HL-60/S4 treated with phorbol 12-myristate 13-acetate at 8.2 ng/mL for 4 days and 3 days (cell line): ENCODE results near the gene FHL5.
"Not testable (repeated sequence)": the region's sequence is repeated elsewhere in the genome, so short reads cannot be mapped to it uniquely, and the experiment has no call there.

ENCODE experiments used
- in situ Hi-C: fragments of 300-500 bp; cut with MboI; formaldehyde crosslinking; loops from 2 replicates; pipeline ENCODE4 v1.15.0; 2022; ENCODE audit warnings: low sequenced_read_pairs

FHL5 gene

DNA sequence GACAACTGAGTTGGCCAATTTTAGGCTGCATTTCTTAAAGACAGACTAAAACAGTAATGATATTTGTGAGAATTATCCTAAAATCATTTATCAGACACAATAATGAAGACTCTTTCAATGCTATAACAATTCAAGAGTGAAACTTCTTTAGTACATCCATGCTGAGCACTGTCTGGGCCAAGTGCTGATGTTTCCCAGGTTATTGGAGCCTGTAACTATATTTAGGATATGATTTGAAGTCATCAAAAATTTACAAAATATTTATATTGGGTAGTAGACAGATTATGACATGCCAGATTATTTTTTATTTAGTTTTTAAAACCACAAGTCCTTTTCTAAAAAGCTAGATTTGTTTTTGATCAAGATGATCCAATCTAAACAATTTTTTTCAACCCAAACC lies 45.1 kb downstream of the FHL5 start:
- in situ Hi-C loops = no loop called here

DNA sequence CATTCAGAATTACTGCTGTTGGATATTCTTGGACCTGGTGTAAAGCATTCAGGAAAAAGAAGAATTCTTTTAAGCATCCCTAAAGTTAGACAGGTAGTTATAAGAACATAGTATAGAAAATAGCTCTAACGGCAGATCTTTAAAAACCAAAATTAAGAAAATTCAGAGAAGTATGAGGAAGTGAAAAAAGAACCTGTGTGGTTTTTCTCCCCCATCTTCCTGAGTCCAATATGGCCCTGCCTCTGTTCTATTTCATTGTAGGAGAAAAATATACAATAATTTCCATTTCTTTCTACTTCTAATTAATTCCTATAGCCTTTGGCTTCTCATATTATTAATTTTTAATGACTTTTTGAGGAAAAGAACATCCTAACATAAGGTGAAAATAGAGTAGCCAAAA lies 47.1 kb downstream of the FHL5 start:
- in situ Hi-C loops = no loop called here

DNA sequence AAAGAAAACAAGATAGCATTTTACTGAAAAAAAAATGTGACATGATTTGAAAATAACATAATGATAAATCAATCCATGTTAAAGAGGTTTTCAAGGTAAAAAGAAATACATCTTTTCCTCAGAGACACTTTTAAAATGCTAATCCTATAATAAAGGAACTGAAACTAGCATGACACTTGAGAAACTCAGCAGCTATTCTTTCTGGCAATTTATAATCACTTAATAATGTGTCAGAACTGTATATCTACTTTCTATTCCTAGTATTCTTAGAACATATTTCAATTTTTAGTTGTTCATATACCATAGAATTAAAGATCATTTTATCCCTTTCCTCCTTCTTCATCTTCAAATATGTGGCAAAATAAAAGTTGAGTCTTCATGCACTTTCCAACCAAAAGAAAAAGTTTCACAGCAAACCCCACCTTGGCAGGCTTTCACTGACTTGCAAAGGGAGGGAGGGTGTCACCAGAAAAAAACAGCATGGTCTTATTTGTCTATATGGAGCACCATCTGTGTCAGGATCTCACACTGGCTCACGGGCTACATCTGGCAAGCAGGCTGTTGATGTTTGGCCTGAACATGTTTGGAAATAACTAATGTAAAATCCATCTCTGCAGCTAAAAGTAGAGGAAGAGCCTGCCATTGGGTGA lies 48.5 kb downstream of the FHL5 start:
- in situ Hi-C loops = no loop called here

DNA sequence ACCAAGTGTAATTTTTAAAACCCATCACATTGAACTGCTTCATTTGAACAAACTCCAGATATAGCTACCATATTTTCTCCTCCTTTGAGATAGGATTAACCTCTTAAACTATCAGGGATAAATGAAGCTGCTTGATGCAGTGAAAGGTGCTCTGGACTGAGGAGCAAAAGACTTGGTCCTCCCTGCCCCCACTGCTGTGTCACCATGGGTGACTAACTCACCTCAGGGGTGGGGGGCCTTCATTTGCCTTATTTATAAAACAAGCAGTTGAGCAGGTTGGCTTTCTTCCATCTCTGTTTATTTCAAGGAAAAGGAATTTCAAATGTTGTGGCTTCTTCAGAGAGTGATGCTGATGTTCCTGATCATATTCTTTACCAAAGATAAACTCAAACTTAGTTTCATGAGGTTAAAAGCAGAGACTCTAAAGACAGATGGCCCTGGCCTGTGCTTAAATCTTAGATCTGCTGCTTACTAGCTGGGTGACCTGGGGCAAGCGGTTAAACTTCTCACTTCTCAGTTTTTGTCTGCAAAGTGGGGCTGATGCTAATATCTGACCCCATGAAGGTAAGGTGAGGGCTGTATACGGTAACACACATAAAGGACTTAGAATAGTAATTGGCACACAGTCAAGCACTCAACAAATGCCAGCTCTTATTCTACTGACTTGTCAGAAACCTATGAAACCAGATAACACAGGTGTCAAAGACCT lies 50.5 kb downstream of the FHL5 start:
- in situ Hi-C loops = no loop called here

DNA sequence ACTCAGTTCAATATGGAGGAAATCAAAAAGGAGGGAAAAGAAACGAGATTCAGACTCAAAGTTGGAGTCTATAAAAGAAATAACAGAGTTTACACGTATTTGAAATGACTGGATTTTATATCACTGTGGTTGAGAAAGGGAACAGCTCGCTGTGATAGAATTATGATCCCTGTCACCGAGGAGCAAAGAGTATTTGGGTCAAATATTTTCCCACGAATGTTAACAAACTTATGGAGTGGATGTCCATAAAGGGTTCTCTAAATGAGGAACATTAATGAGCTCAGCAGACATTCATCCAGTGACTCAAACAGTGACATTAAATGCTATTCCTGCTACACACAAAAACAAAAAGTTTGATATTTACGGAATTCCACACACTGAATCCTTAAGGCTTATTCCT lies 57.9 kb downstream of the FHL5 start:
- in situ Hi-C loops = no loop called here

GRCh38 chr6:96621983-96622382 lies 59.1 kb downstream of the FHL5 start:
- in situ Hi-C loops = no loop called here

- in situ Hi-C loops = no loop called here
Observed at GRCh38 chr6:96624957-96625356, 62.0 kb downstream of the FHL5 start.

DNA sequence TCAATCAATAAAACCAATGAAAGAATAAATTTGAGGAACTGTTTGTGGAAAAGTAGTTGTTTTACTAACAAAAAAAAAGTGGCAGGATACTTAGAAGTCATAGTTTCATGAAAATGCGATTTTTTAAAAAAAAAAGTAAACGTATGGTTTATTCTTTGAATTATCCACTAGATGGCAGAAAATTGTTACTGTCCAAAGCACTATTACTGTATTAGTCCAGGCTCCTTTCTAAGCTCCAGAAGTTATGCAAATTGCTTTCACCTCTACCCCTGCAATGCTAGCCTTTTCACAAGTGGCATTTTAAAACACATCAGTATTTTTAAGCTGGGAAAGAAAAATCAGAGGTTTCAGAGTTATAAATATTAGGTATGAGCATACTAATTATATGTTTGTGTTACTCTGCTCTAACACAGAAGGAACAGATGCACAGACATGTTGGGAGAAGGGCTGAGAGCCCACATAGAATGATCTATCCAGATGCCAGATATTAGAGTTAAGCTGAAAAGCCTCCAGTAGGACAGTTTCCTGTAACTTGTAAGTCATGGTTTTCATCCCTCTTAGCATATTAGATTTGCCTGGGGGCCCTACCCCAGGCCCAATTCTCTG lies 63.9 kb downstream of the FHL5 start:
- in situ Hi-C loops = no loop called here

- in situ Hi-C loops = no loop called here
Observed at GRCh38 chr6:96631248-96631647, 68.3 kb downstream of the FHL5 start.

DNA sequence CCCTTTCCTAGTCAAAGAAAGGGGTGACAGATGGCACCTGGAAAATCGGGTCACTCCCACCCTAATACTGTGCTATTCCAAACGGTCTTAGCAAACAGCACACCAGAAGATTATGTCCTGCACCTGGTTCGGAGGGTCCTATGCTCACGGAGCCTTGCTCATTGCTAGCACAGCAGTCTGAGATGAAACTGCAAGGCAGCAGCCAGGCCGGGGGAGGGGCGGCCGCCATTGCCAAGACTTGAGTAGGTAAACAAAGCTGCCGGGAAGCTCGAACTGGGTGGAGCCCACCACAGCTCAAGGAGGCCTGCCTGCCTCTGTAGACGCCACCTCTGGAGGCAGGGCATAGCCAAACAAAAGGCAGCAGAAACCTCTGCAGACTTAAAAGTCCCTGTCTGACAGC lies 75.1 kb downstream of the FHL5 start:
- in situ Hi-C loops = not testable (repeated sequence)

DNA sequence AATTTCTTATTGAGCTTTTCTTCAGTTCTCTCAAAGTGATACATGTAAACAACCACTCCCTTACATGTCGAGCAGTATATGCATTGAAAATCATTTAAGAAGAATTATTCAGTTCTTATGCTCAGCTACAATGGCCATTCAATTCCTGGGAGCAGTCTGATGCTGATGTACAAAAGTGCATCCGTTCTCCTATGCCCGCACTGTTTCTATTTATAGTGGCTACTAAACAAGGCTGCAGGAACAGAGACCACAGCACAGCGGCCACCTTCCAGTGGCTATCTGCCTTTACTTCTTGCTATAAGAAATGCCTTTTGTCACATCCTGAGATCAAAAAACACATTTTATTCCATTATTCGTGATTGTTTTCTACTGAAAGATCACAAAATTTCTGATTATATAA lies 82.2 kb downstream of the FHL5 start:
- in situ Hi-C loops = no loop called here

DNA sequence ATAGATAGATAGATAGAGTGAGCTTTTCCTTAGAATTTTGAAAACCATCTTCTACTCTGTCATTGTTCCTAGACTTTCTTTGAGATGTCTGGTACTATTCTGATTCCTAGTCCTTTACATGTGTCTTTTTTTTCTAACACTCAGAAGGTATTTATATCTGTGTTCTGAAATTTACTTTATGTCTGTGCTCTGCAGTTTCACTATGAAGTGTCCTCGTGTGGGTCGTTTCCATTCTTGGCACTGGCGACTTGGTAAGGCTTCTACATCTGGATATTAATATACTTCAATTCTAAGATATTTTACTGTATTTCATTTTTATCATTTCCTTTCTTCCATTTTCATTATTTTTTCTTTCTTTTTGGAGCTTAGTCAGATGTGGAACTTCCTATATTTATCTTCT lies 87.0 kb downstream of the FHL5 start:
- in situ Hi-C loops = no loop called here

- in situ Hi-C loops = no loop called here
Observed at GRCh38 chr6:96651816-96652215, 88.9 kb downstream of the FHL5 start.

GRCh38 chr6:96652552-96652951 lies 89.6 kb downstream of the FHL5 start:
- in situ Hi-C loops = no loop called here

DNA sequence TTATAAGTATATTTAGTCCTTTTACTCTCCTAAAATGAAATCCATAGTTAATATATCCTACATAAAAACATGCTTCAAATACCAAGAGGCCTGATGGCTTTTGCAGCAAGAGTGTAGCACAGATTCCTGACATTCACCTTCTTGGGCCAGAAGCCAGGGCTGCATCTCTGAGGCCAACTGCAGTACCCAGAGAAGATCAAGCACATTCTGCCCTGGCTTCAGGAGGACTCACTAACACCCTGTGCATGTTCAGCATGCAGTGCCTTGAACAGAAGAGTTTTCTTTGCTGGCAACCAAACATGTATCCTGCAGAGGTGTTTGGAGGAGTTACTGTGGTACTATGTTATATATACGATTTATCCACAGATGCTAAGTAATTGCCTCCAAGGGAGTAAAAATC lies 90.3 kb downstream of the FHL5 start:
- in situ Hi-C loops = no loop called here

GRCh38 chr6:96656567-96656966 lies 93.6 kb downstream of the FHL5 start:
- in situ Hi-C loops = no loop called here

DNA sequence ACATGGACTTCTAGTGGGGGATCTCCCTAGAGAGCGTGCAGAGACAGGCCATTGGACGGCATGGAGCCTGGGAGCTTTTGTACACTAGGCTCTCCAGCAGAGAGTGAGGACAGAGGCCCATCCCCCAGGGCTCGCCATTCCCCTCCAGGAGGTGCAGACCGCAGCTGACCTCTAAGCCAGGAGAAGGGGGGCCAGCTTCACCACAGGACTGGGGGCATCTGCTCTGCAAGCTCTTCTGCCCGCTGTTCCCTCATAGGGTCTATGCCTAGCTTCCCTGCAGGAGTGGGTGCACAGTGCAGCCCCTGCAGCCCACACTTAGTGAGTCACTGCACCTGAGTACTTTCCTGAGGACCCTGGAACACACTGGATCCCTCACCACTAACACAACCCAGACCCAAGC lies 94.4 kb downstream of the FHL5 start:
- in situ Hi-C loops = no loop called here

DNA sequence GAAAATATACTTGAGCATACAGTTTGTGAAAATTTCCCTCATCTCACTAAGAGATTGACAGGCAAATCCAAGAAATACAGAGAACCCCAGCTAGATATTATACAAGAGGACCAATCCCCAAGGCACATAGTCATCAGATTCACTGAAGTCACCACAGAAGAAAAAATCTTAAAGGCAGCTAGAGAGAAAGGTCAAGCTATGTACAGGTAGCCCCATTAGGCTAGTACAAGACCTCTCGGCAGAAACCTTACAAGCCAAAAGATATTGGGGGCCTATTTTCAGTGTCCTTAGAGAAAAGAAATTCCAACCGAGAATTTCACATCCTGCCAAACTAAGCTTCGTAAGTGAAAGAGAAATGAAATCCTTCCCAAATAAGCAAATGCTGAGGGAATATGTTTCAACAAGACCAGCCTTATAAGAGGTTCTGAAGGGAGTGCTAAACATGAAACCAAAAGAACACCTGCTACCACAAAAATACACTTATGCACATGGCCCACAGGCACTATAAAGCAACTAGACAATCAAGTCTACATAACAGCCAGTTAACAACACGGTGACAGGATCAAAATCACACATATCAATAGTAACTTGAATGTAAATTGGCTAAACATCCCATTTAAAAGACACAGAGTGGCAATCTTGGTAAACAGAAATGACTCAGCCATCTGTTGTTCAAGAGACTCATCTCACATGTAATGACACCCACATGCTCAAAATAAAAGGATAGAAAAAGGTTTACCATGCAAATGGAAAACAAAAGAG lies 96.3 kb downstream of the FHL5 start:
- in situ Hi-C loops = no loop called here
